WTC11 (cell line): Measurements from ENCODE around the gene KCNMB3.

Experiments used
- CREM ChIP-seq: sonication (generic); formaldehyde crosslinking; IDR thresholded peaks from 2 replicates; pipeline ENCODE4 v1.8.1; 2022; ENCODE audit warnings: mild to moderate bottlenecking, missing genetic modification reagents, moderate library complexity
- GABPB1 ChIP-seq: sonication (generic); formaldehyde crosslinking; IDR thresholded peaks from 2 replicates; pipeline ENCODE4 v1.8.1; 2023; ENCODE audit warnings: mild to moderate bottlenecking, missing genetic modification reagents
- NR2C2 ChIP-seq: sonication (generic); formaldehyde crosslinking; IDR thresholded peaks from 2 replicates; pipeline ENCODE4 v1.8.0; 2022; ENCODE audit warnings: mild to moderate bottlenecking, missing genetic modification reagents
- TCF7 ChIP-seq: sonication (generic); formaldehyde crosslinking; IDR thresholded peaks from 2 replicates; pipeline ENCODE4 v1.8.0; 2022; ENCODE audit warnings: mild to moderate bottlenecking, low read depth, missing genetic modification reagents, moderate library complexity
- TEAD4 ChIP-seq: sonication (generic); formaldehyde crosslinking; IDR thresholded peaks from 2 replicates; pipeline ENCODE4 v1.8.0; 2022; ENCODE audit warnings: mild to moderate bottlenecking, missing genetic modification reagents
- ZNF138 ChIP-seq: sonication (generic); formaldehyde crosslinking; conservative IDR thresholded peaks from 2 replicates; pipeline ENCODE4 v1.8.1; 2022; ENCODE audit warnings: mild to moderate bottlenecking, moderate library complexity, missing genetic modification reagents
- ZNF263 ChIP-seq: sonication (generic); formaldehyde crosslinking; IDR thresholded peaks from 2 replicates; pipeline ENCODE4 v1.8.1; 2022; ENCODE audit warnings: low read depth, mild to moderate bottlenecking, moderate library complexity, missing genetic modification reagents
- TF ChIP-seq, protein P1 (sequence below): sonication (generic); formaldehyde crosslinking; IDR thresholded peaks from 2 replicates; pipeline ENCODE4 v1.8.1; 2022; ENCODE audit warnings: missing genetic modification reagents, borderline replicate concordance
- TF ChIP-seq, protein P2 (sequence below): fragments of 200-600 bp; IDR thresholded peaks from 2 replicates; pipeline ENCODE4 v1.8.0; 2022; ENCODE audit warnings: antibody characterized with exemption
- TF ChIP-seq, protein P3 (sequence below): sonication (generic); formaldehyde crosslinking; IDR thresholded peaks from 2 replicates; pipeline ENCODE4 v1.8.0; 2022; ENCODE audit warnings: mild to moderate bottlenecking, missing genetic modification reagents
- TF ChIP-seq, protein P4 (sequence below): sonication (generic); formaldehyde crosslinking; IDR thresholded peaks from 2 replicates; pipeline ENCODE4 v1.8.1; 2023; ENCODE audit warnings: mild to moderate bottlenecking, missing genetic modification reagents, moderate library complexity
- TF ChIP-seq, protein P5 (sequence below): sonication (generic); formaldehyde crosslinking; IDR thresholded peaks from 2 replicates; pipeline ENCODE4 v1.8.1; 2023; ENCODE audit warnings: mild to moderate bottlenecking, missing genetic modification reagents
- TF ChIP-seq, protein P6 (sequence below): sonication (generic); formaldehyde crosslinking; IDR thresholded peaks from 2 replicates; pipeline ENCODE4 v1.8.0; 2022; ENCODE audit warnings: missing genetic modification reagents
- TF ChIP-seq, protein P7 (sequence below): sonication (generic); formaldehyde crosslinking; IDR thresholded peaks from 2 replicates; pipeline ENCODE4 v1.8.1; 2023; ENCODE audit warnings: mild to moderate bottlenecking, missing genetic modification reagents, moderate library complexity

DNA sequence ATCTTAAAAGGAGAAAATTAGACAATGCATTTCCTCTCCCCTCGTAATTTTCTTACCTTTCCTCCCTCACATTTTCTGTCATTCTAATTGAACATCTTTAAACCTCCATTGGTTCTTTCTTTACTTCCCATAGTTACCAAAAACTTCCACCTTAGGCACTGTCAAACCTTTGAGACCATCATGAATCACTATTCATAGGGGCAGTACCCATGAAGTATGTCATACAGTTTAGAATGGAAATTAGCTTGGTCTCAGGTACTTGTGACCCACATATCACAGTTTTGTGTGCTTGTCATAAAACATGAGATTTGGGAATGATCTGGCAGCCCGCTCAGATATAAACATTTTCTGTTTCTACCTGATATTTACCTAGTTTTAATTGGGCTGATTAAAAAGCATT lies 50.1 kb downstream of the KCNMB3 start:
- TF ChIP-seq, protein P1, sequence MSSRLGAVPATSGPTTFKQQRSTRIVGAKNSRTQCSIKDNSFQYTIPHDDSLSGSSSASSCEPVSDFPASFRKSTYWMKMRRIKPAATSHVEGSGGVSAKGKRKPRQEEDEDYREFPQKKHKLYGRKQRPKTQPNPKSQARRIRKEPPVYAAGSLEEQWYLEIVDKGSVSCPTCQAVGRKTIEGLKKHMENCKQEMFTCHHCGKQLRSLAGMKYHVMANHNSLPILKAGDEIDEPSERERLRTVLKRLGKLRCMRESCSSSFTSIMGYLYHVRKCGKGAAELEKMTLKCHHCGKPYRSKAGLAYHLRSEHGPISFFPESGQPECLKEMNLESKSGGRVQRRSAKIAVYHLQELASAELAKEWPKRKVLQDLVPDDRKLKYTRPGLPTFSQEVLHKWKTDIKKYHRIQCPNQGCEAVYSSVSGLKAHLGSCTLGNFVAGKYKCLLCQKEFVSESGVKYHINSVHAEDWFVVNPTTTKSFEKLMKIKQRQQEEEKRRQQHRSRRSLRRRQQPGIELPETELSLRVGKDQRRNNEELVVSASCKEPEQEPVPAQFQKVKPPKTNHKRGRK, result no peak
- TF ChIP-seq, protein P2, sequence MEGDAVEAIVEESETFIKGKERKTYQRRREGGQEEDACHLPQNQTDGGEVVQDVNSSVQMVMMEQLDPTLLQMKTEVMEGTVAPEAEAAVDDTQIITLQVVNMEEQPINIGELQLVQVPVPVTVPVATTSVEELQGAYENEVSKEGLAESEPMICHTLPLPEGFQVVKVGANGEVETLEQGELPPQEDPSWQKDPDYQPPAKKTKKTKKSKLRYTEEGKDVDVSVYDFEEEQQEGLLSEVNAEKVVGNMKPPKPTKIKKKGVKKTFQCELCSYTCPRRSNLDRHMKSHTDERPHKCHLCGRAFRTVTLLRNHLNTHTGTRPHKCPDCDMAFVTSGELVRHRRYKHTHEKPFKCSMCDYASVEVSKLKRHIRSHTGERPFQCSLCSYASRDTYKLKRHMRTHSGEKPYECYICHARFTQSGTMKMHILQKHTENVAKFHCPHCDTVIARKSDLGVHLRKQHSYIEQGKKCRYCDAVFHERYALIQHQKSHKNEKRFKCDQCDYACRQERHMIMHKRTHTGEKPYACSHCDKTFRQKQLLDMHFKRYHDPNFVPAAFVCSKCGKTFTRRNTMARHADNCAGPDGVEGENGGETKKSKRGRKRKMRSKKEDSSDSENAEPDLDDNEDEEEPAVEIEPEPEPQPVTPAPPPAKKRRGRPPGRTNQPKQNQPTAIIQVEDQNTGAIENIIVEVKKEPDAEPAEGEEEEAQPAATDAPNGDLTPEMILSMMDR, result no peak
- TF ChIP-seq, protein P3, sequence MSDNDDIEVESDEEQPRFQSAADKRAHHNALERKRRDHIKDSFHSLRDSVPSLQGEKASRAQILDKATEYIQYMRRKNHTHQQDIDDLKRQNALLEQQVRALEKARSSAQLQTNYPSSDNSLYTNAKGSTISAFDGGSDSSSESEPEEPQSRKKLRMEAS, result no peak
- TF ChIP-seq TEAD4 (CRISPR knock-in tag) (no peak), GABPB1 (CRISPR knock-in tag) (no peak), NR2C2 (CRISPR knock-in tag) (no peak), TCF7 (CRISPR knock-in tag) (no peak), CREM (CRISPR knock-in tag) (no peak), ZNF263 (no peak), ZNF138 (no peak)
- TF ChIP-seq, protein P4, sequence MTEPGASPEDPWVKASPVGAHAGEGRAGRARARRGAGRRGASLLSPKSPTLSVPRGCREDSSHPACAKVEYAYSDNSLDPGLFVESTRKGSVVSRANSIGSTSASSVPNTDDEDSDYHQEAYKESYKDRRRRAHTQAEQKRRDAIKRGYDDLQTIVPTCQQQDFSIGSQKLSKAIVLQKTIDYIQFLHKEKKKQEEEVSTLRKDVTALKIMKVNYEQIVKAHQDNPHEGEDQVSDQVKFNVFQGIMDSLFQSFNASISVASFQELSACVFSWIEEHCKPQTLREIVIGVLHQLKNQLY (CRISPR knock-in tag), result no peak
- TF ChIP-seq, protein P5, sequence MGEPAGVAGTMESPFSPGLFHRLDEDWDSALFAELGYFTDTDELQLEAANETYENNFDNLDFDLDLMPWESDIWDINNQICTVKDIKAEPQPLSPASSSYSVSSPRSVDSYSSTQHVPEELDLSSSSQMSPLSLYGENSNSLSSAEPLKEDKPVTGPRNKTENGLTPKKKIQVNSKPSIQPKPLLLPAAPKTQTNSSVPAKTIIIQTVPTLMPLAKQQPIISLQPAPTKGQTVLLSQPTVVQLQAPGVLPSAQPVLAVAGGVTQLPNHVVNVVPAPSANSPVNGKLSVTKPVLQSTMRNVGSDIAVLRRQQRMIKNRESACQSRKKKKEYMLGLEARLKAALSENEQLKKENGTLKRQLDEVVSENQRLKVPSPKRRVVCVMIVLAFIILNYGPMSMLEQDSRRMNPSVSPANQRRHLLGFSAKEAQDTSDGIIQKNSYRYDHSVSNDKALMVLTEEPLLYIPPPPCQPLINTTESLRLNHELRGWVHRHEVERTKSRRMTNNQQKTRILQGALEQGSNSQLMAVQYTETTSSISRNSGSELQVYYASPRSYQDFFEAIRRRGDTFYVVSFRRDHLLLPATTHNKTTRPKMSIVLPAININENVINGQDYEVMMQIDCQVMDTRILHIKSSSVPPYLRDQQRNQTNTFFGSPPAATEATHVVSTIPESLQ (CRISPR knock-in tag), result no peak
- TF ChIP-seq, protein P6, sequence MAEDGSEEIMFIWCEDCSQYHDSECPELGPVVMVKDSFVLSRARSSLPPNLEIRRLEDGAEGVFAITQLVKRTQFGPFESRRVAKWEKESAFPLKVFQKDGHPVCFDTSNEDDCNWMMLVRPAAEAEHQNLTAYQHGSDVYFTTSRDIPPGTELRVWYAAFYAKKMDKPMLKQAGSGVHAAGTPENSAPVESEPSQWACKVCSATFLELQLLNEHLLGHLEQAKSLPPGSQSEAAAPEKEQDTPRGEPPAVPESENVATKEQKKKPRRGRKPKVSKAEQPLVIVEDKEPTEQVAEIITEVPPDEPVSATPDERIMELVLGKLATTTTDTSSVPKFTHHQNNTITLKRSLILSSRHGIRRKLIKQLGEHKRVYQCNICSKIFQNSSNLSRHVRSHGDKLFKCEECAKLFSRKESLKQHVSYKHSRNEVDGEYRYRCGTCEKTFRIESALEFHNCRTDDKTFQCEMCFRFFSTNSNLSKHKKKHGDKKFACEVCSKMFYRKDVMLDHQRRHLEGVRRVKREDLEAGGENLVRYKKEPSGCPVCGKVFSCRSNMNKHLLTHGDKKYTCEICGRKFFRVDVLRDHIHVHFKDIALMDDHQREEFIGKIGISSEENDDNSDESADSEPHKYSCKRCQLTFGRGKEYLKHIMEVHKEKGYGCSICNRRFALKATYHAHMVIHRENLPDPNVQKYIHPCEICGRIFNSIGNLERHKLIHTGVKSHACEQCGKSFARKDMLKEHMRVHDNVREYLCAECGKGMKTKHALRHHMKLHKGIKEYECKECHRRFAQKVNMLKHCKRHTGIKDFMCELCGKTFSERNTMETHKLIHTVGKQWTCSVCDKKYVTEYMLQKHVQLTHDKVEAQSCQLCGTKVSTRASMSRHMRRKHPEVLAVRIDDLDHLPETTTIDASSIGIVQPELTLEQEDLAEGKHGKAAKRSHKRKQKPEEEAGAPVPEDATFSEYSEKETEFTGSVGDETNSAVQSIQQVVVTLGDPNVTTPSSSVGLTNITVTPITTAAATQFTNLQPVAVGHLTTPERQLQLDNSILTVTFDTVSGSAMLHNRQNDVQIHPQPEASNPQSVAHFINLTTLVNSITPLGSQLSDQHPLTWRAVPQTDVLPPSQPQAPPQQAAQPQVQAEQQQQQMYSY (CRISPR knock-in tag), result no peak
- TF ChIP-seq, protein P7, sequence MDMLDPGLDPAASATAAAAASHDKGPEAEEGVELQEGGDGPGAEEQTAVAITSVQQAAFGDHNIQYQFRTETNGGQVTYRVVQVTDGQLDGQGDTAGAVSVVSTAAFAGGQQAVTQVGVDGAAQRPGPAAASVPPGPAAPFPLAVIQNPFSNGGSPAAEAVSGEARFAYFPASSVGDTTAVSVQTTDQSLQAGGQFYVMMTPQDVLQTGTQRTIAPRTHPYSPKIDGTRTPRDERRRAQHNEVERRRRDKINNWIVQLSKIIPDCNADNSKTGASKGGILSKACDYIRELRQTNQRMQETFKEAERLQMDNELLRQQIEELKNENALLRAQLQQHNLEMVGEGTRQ (CRISPR knock-in tag), result no peak
